ENCODE data around the gene SLC41A3. TPM values are rescaled to one million over a fixed set of nuclear protein-coding genes. Genes with fewer than 3 reads are reported as not detected.

Gene SLC41A3
- total and polyA plus RNA-seq, 10 of the 15 experiments (the other 5 are each of a cell fraction or from before 2014, with no cell fraction given) = 8.3 to 29.5 (median 16.7) TPM

GRCh38 chr3:126060613-126061145, 23.2 kb downstream of the SLC41A3 start (continued):
- TF ChIP-seq RELB (IDR thresholded peaks at IDR 0.05; ENCODE audit: low read depth) (no peak), FOXM1 (IDR thresholded peaks at IDR 0.05; ENCODE audit: low read depth, low read length) (no peak), MTA2 (IDR thresholded peaks at IDR 0.05; ENCODE audit: low read depth) (no peak), YBX1 (IDR thresholded peaks at IDR 0.05) (no peak), ZNF384 (IDR thresholded peaks at IDR 0.05; ENCODE audit: borderline replicate concordance, low read depth, low read length) (no peak), TAF1 (IDR thresholded peaks at IDR 0.05; ENCODE audit: borderline replicate concordance, low read depth, low read length) (no peak), RBBP5 (conservative IDR thresholded peaks at IDR 0.05) (no peak), TCF3 (IDR thresholded peaks at IDR 0.05; ENCODE audit: borderline replicate concordance, insufficient read depth, low read depth, low read length) (no peak), POU2F2 (IDR thresholded peaks at IDR 0.05; ENCODE audit: borderline replicate concordance, low read depth, low read length) (no peak), EP300 (IDR thresholded peaks at IDR 0.05; ENCODE audit: borderline replicate concordance in 1 of 2, control insufficient read depth in 1 of 2, low read depth in 2 of 2, low read length in 2 of 2) (no peak), BACH1 (IDR thresholded peaks at IDR 0.05; ENCODE audit: borderline replicate concordance) (no peak)
- TF ChIP-seq, protein P1, sequence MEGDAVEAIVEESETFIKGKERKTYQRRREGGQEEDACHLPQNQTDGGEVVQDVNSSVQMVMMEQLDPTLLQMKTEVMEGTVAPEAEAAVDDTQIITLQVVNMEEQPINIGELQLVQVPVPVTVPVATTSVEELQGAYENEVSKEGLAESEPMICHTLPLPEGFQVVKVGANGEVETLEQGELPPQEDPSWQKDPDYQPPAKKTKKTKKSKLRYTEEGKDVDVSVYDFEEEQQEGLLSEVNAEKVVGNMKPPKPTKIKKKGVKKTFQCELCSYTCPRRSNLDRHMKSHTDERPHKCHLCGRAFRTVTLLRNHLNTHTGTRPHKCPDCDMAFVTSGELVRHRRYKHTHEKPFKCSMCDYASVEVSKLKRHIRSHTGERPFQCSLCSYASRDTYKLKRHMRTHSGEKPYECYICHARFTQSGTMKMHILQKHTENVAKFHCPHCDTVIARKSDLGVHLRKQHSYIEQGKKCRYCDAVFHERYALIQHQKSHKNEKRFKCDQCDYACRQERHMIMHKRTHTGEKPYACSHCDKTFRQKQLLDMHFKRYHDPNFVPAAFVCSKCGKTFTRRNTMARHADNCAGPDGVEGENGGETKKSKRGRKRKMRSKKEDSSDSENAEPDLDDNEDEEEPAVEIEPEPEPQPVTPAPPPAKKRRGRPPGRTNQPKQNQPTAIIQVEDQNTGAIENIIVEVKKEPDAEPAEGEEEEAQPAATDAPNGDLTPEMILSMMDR (IDR thresholded peaks at IDR 0.05 in 2 of 3, conservative IDR thresholded peaks at IDR 0.05 in 1 of 3; ENCODE audit: control insufficient read depth in 2 of 3, extremely low read depth in 1 of 3, insufficient read depth in 1 of 3, low read depth in 3 of 3, low read length in 3 of 3) = no peak
- TF ChIP-seq, protein P2, sequence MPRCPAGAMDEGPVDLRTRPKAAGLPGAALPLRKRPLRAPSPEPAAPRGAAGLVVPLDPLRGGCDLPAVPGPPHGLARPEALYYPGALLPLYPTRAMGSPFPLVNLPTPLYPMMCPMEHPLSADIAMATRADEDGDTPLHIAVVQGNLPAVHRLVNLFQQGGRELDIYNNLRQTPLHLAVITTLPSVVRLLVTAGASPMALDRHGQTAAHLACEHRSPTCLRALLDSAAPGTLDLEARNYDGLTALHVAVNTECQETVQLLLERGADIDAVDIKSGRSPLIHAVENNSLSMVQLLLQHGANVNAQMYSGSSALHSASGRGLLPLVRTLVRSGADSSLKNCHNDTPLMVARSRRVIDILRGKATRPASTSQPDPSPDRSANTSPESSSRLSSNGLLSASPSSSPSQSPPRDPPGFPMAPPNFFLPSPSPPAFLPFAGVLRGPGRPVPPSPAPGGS (IDR thresholded peaks at IDR 0.05; ENCODE audit: borderline replicate concordance, insufficient read depth, low read depth, low read length, poor library complexity, severe bottlenecking) = no peak
